Nephron (organoid): ENCODE measurements around the gene KRT80.

Experiments used
- H3K27ac Mint-ChIP-seq, 3 experiments: 2 replicates each; pipeline ENCODE4 v1.8.0; 2020; ENCODE audit warnings: mixed read lengths in 3 of 3, mild to moderate bottlenecking in 2 of 3, moderate library complexity in 1 of 3
- H3K27me3 Mint-ChIP-seq: 2 replicates; pipeline ENCODE4 v1.8.0; 2021; ENCODE audit warnings: low read depth, mild to moderate bottlenecking, moderate library complexity, mixed read lengths
- H3K36me3 Mint-ChIP-seq: 2 replicates; pipeline ENCODE4 v1.8.0; 2020; ENCODE audit warnings: low read depth, mixed read lengths
- H3K4me1 Mint-ChIP-seq: 2 replicates; pipeline ENCODE4 v1.8.0; 2020; ENCODE audit warnings: mixed read lengths
- H3K4me3 Mint-ChIP-seq, 3 experiments: 2 replicates each; pipeline ENCODE4 v1.8.0; 2020; ENCODE audit warnings: mild to moderate bottlenecking in 3 of 3, mixed read lengths in 3 of 3, moderate library complexity in 2 of 3
- H3K9me3 Mint-ChIP-seq: 2 replicates; pipeline ENCODE4 v1.8.0; 2020; ENCODE audit warnings: mixed read lengths
- TF ChIP-seq, protein P1 (sequence below), 3 experiments: fragments of 200-600 bp; sonication (generic); IDR thresholded peaks; one replicate each; pipeline ENCODE4 v1.5.0; 2021; ENCODE audit warnings: antibody characterized with exemption in 3 of 3; ENCODE audit not compliant: unreplicated experiment in 3 of 3

The KRT80 gene

DNA sequence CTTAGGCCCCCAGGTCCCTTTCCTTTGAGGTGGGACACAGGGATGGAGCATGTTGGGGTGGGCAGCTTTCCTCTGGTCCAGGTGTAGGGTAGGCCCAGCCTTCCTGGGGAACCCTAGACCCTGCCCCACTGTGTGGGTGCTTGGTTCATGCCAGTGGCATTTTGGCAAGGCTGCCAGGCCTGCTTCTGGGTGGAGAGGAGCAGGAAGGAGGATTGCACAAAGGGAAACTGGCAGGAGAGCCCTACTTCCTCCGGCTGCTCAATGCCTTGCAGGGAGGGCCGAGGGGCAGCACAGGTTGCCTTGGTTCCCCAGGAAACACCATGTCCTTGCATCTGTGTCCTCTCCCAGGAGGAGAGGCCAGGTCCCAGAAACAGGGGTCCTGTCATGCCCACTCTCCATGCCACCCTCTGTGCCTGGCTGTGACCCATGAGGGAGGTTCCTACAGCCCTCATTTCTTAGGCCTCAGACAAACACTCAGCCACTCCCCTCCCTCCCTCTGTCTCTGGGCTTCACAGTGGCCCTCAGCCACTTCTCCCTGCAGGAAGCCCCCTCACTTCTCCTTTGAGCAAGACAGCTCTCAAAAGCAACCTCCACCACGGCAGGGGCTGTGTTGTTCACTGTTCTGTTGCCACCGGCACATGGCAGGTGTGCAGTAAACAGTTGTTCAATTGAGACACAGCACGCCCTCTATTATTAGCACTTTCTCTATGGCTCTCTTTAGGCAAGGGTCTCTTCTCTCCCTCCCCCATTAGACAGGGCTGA, 6.8 kb upstream of the KRT80 start:
- H3K27ac Mint-ChIP-seq = peak overlapping the region; percentile 1 to 93 (median 85)
- no peaks in the 10 kb centered on the region for H3K36me3 Mint-ChIP-seq
- peaks cover 78% of the 10 kb centered on the region for H3K4me1 Mint-ChIP-seq
- TF ChIP-seq, protein P1, sequence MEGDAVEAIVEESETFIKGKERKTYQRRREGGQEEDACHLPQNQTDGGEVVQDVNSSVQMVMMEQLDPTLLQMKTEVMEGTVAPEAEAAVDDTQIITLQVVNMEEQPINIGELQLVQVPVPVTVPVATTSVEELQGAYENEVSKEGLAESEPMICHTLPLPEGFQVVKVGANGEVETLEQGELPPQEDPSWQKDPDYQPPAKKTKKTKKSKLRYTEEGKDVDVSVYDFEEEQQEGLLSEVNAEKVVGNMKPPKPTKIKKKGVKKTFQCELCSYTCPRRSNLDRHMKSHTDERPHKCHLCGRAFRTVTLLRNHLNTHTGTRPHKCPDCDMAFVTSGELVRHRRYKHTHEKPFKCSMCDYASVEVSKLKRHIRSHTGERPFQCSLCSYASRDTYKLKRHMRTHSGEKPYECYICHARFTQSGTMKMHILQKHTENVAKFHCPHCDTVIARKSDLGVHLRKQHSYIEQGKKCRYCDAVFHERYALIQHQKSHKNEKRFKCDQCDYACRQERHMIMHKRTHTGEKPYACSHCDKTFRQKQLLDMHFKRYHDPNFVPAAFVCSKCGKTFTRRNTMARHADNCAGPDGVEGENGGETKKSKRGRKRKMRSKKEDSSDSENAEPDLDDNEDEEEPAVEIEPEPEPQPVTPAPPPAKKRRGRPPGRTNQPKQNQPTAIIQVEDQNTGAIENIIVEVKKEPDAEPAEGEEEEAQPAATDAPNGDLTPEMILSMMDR (IDR thresholded peaks at IDR 0.05; ENCODE audit: unreplicated experiment in 3 of 3) = no peak
- no peaks in the 10 kb centered on the region for H3K9me3 Mint-ChIP-seq
- H3K4me3 Mint-ChIP-seq = no peak overlapping the region
- H3K27me3 Mint-ChIP-seq = peaks cover 13% of the 10 kb centered on the region

DNA sequence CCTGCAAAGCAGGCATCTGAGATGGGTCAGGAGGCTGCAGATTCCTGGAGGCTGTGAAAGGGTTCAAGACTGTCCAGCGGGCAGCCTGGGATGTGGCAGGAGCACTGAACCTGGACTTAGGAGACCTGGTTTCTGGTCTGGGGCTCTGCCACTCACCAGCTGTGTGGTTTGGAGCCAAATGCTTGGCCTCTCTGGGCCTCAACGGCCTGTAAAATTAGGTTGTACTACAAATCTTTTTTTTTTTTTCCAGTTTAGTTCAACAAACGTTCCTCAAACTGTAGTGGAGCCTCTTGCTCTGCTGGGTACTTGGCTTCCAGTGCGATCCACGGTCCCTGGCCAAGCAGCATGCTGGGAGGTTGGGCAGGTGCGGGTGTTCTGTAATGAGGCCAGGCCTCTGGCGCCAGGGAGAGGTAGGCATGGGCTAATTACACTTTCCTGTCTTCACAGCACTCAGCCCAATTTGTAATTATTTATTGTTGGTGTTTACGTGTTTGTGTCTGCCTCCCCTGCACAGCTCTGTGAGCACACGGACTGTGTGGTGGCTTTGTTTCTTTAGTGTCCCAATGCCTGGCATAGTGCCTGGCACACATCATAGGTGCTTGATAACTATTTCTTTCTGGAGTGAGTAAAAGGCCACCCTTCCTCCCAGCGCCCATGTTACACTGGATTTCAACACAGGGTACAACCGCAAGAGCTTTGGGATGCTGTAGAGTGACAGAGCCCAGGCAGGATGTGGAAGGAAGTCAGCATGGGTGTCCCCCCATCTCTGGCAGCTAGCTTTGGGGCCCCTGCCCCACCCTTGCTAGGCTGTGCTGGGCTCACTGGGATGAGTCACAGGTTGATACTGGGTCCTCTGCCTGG, 5.8 kb upstream of the KRT80 start:
- peaks cover 79% of the 10 kb centered on the region for H3K4me1 Mint-ChIP-seq

DNA sequence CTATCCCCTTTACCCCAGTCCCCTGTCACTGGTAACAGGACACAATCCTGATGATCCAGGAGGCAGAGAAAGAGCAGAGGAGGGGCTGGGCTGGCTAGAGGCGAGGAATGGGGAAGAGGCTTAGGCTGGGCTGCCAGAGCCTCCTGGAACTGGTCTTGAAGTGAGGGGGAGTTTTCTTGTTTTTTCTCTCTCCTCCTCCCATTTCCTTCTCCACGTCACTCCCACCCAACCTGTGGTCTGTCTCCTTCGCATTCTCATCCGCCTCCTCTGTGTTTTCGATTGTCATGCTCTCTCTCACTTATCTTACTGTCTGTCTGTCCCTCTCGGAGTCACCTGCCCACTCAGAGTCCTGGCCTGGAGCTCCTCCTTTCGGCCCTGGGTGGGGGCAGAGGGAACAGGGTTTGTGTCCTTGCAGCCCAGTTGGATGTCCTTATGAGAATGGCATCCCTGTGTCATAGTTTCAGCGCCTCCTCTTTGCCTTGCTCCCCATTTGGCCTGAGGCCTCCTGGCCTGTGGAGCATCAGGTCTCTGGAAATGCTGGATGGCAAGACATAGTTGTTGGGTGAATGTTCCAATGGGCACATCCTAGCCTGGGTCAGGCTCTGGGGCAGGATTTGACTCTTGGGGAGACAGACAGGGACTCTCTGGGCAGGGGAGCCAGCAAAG, 3.4 kb upstream of the KRT80 start:
- Mint-ChIP-seq H3K4me3 (peak overlapping the region; percentile 1 to 62 (median 19)), H3K36me3 (no peaks in the 10 kb centered on the region), H3K4me1 (peaks cover 70% of the 10 kb centered on the region), H3K9me3 (no peaks in the 10 kb centered on the region), H3K27ac (peak overlapping the region; percentile 84 to 97 (median 92)), H3K27me3 (peaks cover 5% of the 10 kb centered on the region)
- TF ChIP-seq, protein P1 (IDR thresholded peaks at IDR 0.05; ENCODE audit: unreplicated experiment in 3 of 3) = no peak

More for the DNA sequence above, 5.8 kb upstream of the KRT80 start:
- Mint-ChIP-seq H3K4me3 (no peak overlapping the region), H3K27me3 (peaks cover 12% of the 10 kb centered on the region), H3K9me3 (no peaks in the 10 kb centered on the region), H3K36me3 (no peaks in the 10 kb centered on the region), H3K27ac (peak overlapping the region in 2 of 3 experiments; percentile 66 to 72)
- TF ChIP-seq, protein P1 (IDR thresholded peaks at IDR 0.05; ENCODE audit: unreplicated experiment in 3 of 3) = no peak

- peak overlapping the region; percentile 19 to 62 (median 43) for H3K4me3 Mint-ChIP-seq
- no peaks in the 10 kb centered on the region for H3K36me3 Mint-ChIP-seq
- peaks cover 5% of the 10 kb centered on the region for H3K27me3 Mint-ChIP-seq
- H3K4me1 Mint-ChIP-seq = peaks cover 58% of the 10 kb centered on the region
- TF ChIP-seq, protein P1 (IDR thresholded peaks at IDR 0.05; ENCODE audit: unreplicated experiment in 3 of 3) = no peak
- H3K27ac Mint-ChIP-seq = peak overlapping the region; percentile 94 to 97 (median 95)
- H3K9me3 Mint-ChIP-seq = no peaks in the 10 kb centered on the region
Observed at GRCh38 chr12:52193991-52194390, 2.2 kb upstream of the KRT80 start.

- peaks cover 54% of the 10 kb centered on the region for H3K4me1 Mint-ChIP-seq
- TF ChIP-seq, protein P1 (IDR thresholded peaks at IDR 0.05; ENCODE audit: unreplicated experiment in 3 of 3) = no peak
- no peak overlapping the region for H3K4me3 Mint-ChIP-seq
Observed at GRCh38 chr12:52193532-52193931, 1.7 kb upstream of the KRT80 start.

More at GRCh38 chr12:52193532-52193931, 1.7 kb upstream of the KRT80 start:
- Mint-ChIP-seq H3K9me3 (no peaks in the 10 kb centered on the region), H3K27ac (peak overlapping the region; percentile 94 to 97 (median 95)), H3K36me3 (no peaks in the 10 kb centered on the region), H3K27me3 (peaks cover 5% of the 10 kb centered on the region)
